Urinary bladder (tissue), 4 donors: ENCODE results near the gene SGCD. TPM values are rescaled to one million over a fixed set of nuclear protein-coding genes. Genes with fewer than 3 reads are reported as not detected.
"Not testable (repeated sequence)": the region's sequence is repeated elsewhere in the genome, so short reads cannot be mapped to it uniquely, and the experiment has no call there.

ENCODE experiments used
- DNase-seq: peaks from one replicate; pipeline ENCODE4 v3.0.0-alpha.2; 2015; ENCODE audit errors: extremely low spot score
- H3K27ac ChIP-seq: one replicate; pipeline ENCODE4 v1.5.1; 2013; ENCODE audit warnings: low read depth, mild to moderate bottlenecking, moderate library complexity
- H3K36me3 ChIP-seq: one replicate; pipeline ENCODE4 v1.6.1; 2013; ENCODE audit warnings: mild to moderate bottlenecking, moderate library complexity; ENCODE audit not compliant: insufficient read depth
- H3K4me1 ChIP-seq: one replicate; pipeline ENCODE4 v1.6.1; 2013; ENCODE audit warnings: mild to moderate bottlenecking, moderate library complexity; ENCODE audit not compliant: insufficient read depth
- H3K4me3 ChIP-seq: one replicate; pipeline ENCODE4 v1.5.1; 2013; ENCODE audit warnings: low read depth, low read length
- WGBS: extraction: QIAGEN DNeasy Blood & Tissue Kit; methylation state at CpG from one replicate; pipeline ENCODE4 v1.1.7; 2013; 5-methylcytosine and 5-hydroxymethylcytosine counted together
- polyA plus RNA-seq: library from polyadenylated mRNA; stranded (reverse); fragments of 200-250 nt; gene quantifications from one replicate; pipeline ENCODE4 v1.2.3, GENCODE V29; 2013
- total RNA-seq: library from RNA; depleted of rRNA; stranded (reverse); fragments of >200 nt; gene quantifications from one replicate; pipeline ENCODE4 v1.2.3, GENCODE V29; 2014
- donor health status: healthy with polysubstance abuse.
- donor health status: healthy.

SGCD gene
- total and polyA plus RNA-seq, 2 donors, result 15.9 to 106 TPM

GRCh38 chr5:156664832-156665231 lies 337.9 kb downstream of the SGCD start:
- not testable (repeated sequence) for H3K4me1 ChIP-seq, H3K4me3 ChIP-seq, H3K36me3 ChIP-seq, H3K27ac ChIP-seq, DNase-seq
- WGBS, result 83% methylated on average over 7 of the region's 10 CpGs

GRCh38 chr5:156666686-156667085 lies 339.7 kb downstream of the SGCD start:
- not testable (repeated sequence) for H3K4me3 ChIP-seq, H3K27ac ChIP-seq, DNase-seq, H3K36me3 ChIP-seq, H3K4me1 ChIP-seq
- no CpG with 5 or more reads among the region's 3 CpGs for WGBS

GRCh38 chr5:156667616-156668015 lies 340.7 kb downstream of the SGCD start:
- Histone ChIP-seq H3K27ac (no peak overlapping the region), H3K4me3 (no peak overlapping the region), H3K36me3 (no peaks in the 10 kb centered on the region), H3K4me1 (no peaks in the 10 kb centered on the region)
- WGBS, result 84% methylated on average over 3 of the region's 3 CpGs
- DNase-seq, result no peak

GRCh38 chr5:156669416-156669815 lies 342.5 kb downstream of the SGCD start:
- Histone ChIP-seq H3K4me3 (no peak overlapping the region), H3K4me1 (no peaks in the 10 kb centered on the region), H3K36me3 (no peaks in the 10 kb centered on the region), H3K27ac (no peak overlapping the region)
- no peak for DNase-seq

GRCh38 chr5:156670615-156671014 lies 343.7 kb downstream of the SGCD start:
- Histone ChIP-seq H3K4me1 (no peaks in the 10 kb centered on the region), H3K27ac (no peak overlapping the region), H3K4me3 (no peak overlapping the region), H3K36me3 (no peaks in the 10 kb centered on the region)
- 83% methylated on average over 2 of the region's 2 CpGs for WGBS
- DNase-seq, result no peak

- Histone ChIP-seq H3K4me3 (no peak overlapping the region), H3K27ac (no peak overlapping the region), H3K4me1 (no peaks in the 10 kb centered on the region), H3K36me3 (no peaks in the 10 kb centered on the region)
- no peak for DNase-seq
Observed at GRCh38 chr5:156675395-156675794, 348.4 kb downstream of the SGCD start.

- Histone ChIP-seq H3K36me3 (no peaks in the 10 kb centered on the region), H3K27ac (no peak overlapping the region), H3K4me3 (no peak overlapping the region), H3K4me1 (no peaks in the 10 kb centered on the region)
- 64% methylated on average over 1 of the region's 1 CpG for WGBS
- no peak for DNase-seq
Observed at GRCh38 chr5:156677963-156678362, 351.0 kb downstream of the SGCD start.

- Histone ChIP-seq H3K4me3 (no peak overlapping the region), H3K27ac (no peak overlapping the region), H3K36me3 (no peaks in the 10 kb centered on the region), H3K4me1 (no peaks in the 10 kb centered on the region)
- no peak for DNase-seq
- WGBS, result 54% methylated on average over 3 of the region's 3 CpGs
Observed at GRCh38 chr5:156678484-156678883, 351.5 kb downstream of the SGCD start.

GRCh38 chr5:156680831-156681230 lies 353.9 kb downstream of the SGCD start:
- WGBS, result 90% methylated on average over 10 of the region's 10 CpGs
- DNase-seq, result no peak
- Histone ChIP-seq H3K36me3 (no peaks in the 10 kb centered on the region), H3K4me3 (no peak overlapping the region), H3K4me1 (no peaks in the 10 kb centered on the region), H3K27ac (no peak overlapping the region)

GRCh38 chr5:156681265-156681664 lies 354.3 kb downstream of the SGCD start:
- Histone ChIP-seq H3K27ac (no peak overlapping the region), H3K4me1 (no peaks in the 10 kb centered on the region), H3K36me3 (no peaks in the 10 kb centered on the region), H3K4me3 (no peak overlapping the region)
- no peak for DNase-seq
- WGBS, result 72% methylated on average over 3 of the region's 3 CpGs

- 74% methylated on average over 2 of the region's 2 CpGs for WGBS
- DNase-seq, result no peak
- Histone ChIP-seq H3K27ac (no peak overlapping the region), H3K4me1 (no peaks in the 10 kb centered on the region), H3K4me3 (no peak overlapping the region), H3K36me3 (no peaks in the 10 kb centered on the region)
Observed at GRCh38 chr5:156682971-156683370, 356.0 kb downstream of the SGCD start.

- no peak overlapping the region for H3K27ac ChIP-seq
Observed at GRCh38 chr5:156683509-156683908, 356.5 kb downstream of the SGCD start.

GRCh38 chr5:156684216-156684615 lies 357.3 kb downstream of the SGCD start:
- 98% methylated on average over 2 of the region's 2 CpGs for WGBS
- Histone ChIP-seq H3K4me1 (no peaks in the 10 kb centered on the region), H3K27ac (no peak overlapping the region), H3K4me3 (no peak overlapping the region), H3K36me3 (no peaks in the 10 kb centered on the region)
- DNase-seq, result no peak

More at GRCh38 chr5:156683509-156683908, 356.5 kb downstream of the SGCD start:
- H3K4me1 ChIP-seq, result no peaks in the 10 kb centered on the region
- H3K4me3 ChIP-seq, result no peak overlapping the region
- no peaks in the 10 kb centered on the region for H3K36me3 ChIP-seq
- 78% methylated on average over 1 of the region's 1 CpG for WGBS
- no peak for DNase-seq

- DNase-seq, result no peak
- Histone ChIP-seq H3K27ac (no peak overlapping the region), H3K4me3 (no peak overlapping the region), H3K4me1 (no peaks in the 10 kb centered on the region), H3K36me3 (no peaks in the 10 kb centered on the region)
Observed at GRCh38 chr5:156685481-156685880, 358.5 kb downstream of the SGCD start.

- no peaks in the 10 kb centered on the region for H3K36me3 ChIP-seq
- WGBS, result 75% methylated on average over 2 of the region's 2 CpGs
- H3K4me3 ChIP-seq, result no peak overlapping the region
Observed at GRCh38 chr5:156686380-156686779, 359.4 kb downstream of the SGCD start.

More at GRCh38 chr5:156686380-156686779, 359.4 kb downstream of the SGCD start:
- Histone ChIP-seq H3K4me1 (no peaks in the 10 kb centered on the region), H3K27ac (no peak overlapping the region)
- DNase-seq, result no peak
